Vagina (tissue), 2 donors: ENCODE measurements around the gene ATRN.

Source experiments
- CTCF ChIP-seq, 3 experiments: fragments of 450-650 bp in 2 of 3; fragments of 200-600 bp in 1 of 3; sonication (generic) in 1 of 3; IDR thresholded peaks; one replicate each; pipeline ENCODE4 v1.5.1; 2017 to 2019; ENCODE audit warnings: antibody characterized with exemption in 3 of 3, mild to moderate bottlenecking in 2 of 3, moderate library complexity in 2 of 3
- POLR2A ChIP-seq, 2 donors: fragments of 450-650 bp; IDR thresholded peaks; one replicate each; pipeline ENCODE4 v1.6.1; 2017; ENCODE audit warnings: antibody characterized with exemption in 2 of 2, mild to moderate bottlenecking in 2 of 2, moderate library complexity in 2 of 2
- POLR2AphosphoS5 ChIP-seq, 2 donors: sonication (generic); formaldehyde crosslinking; IDR thresholded peaks; one replicate each; pipeline ENCODE4 v1.9.0; 2017; ENCODE audit warnings: antibody characterized with exemption in 2 of 2, mild to moderate bottlenecking in 2 of 2, low read depth in 1 of 2; ENCODE audit not compliant: insufficient read depth in 1 of 2

GRCh38 chr20:3632311-3633004 lies 161.6 kb downstream of the ATRN start:
- TF ChIP-seq POLR2A (IDR thresholded peaks at IDR 0.05), result no peak
- no peak for TF ChIP-seq CTCF (IDR thresholded peaks at IDR 0.05)
- TF ChIP-seq POLR2AphosphoS5 (IDR thresholded peaks at IDR 0.05; ENCODE audit: insufficient read depth in 1 of 2, low read depth in 1 of 2), result no peak
